Forelimb muscle (tissue), 1 donor: ENCODE results near the gene EXT2. TPM values are rescaled to one million over a fixed set of nuclear protein-coding genes. Genes with fewer than 3 reads are reported as not detected.

ENCODE experiments used
- DNase-seq: peaks from one replicate; pipeline ENCODE4 v3.0.0-alpha.2; 2013; ENCODE audit warnings: low read depth
- polyA plus RNA-seq: library from polyadenylated mRNA; unstranded; fragments of 120-200 nt; gene quantifications from one replicate; pipeline ENCODE4 v1.2.1, GENCODE V29; 2013; ENCODE audit not compliant: insufficient read length

EXT2 gene
- polyA plus RNA-seq, 1 donor: 45.8 TPM

DNA sequence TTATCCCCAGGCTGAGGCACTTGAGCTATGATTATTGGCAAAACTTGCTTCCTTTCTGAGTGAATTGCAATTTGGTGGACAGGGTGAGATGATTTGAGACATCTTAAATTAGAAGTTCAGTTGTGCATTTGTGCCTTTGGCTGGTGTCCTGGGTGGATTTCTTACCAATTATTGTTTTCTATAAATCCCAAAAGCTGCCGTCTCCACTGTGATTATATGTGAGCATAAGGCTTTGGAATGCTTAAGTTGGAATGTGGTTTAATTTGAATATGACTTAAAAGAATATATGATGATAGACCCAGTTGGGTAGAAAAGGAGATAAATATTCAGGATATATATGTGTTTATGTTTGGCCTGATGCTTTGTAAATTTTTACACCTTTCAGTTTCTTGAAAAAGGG lies 70.0 kb downstream of the EXT2 start:
- no peak for DNase-seq

DNA sequence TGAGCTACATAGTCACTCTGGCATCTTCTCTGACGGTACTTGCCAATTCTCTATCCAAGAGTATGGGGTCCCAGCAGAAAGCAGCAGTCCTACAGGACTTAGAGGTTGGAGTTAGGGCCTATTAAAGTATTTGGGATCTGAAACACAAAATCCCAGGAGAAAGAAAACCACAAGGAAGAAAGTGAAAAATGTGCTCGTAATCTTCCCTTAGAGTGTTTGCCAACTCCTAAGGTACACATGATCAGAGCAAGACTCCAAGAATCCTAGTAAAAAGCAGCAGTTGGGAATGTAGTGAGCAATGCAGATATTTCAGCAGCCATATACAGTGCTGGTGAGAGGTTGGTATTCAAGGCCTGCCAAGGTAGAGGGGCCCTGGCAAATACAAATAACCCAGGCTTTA lies 71.6 kb downstream of the EXT2 start:
- no peak for DNase-seq

- no peak for DNase-seq
Observed at GRCh38 chr11:44171518-44171917, 76.0 kb downstream of the EXT2 start.

DNA sequence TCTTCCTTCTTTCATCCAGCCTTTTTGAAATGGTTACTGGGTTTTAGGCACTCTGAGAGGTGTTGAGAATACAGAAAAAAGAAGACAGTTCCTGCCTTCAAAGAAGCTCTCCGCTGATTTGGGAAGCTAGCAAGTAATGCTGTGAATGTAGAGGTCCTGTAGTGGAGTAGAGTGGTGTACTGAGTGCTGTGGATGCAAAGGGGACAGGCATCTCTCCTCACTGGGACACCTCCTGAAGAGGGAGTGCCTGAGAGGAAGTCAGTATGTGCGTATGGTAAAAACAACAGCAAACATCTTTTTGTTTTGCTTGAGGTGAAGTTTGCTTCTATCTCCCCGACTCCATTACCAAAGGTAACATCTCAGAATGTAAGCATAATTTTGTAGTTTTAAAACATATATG lies 77.5 kb downstream of the EXT2 start:
- no peak for DNase-seq

DNA sequence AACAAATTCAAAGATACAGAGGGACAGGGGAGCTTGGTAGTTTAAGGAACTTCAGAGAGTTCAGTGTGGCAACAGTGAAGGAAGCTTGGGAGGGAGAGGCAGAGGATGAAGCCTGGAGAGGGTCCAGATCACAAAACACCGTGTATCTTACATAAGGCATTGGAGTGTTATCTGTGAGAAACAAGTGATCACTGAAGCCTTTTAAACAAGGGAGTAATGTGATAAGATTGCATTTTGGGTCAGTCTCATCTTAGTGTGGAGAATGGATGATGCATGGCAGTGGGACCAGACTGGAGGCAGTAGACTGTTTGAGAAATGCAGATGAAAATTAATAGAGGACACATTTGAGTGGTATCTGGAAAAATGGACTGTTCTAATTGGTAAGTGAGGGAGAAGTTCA lies 79.4 kb downstream of the EXT2 start:
- no peak for DNase-seq

DNA sequence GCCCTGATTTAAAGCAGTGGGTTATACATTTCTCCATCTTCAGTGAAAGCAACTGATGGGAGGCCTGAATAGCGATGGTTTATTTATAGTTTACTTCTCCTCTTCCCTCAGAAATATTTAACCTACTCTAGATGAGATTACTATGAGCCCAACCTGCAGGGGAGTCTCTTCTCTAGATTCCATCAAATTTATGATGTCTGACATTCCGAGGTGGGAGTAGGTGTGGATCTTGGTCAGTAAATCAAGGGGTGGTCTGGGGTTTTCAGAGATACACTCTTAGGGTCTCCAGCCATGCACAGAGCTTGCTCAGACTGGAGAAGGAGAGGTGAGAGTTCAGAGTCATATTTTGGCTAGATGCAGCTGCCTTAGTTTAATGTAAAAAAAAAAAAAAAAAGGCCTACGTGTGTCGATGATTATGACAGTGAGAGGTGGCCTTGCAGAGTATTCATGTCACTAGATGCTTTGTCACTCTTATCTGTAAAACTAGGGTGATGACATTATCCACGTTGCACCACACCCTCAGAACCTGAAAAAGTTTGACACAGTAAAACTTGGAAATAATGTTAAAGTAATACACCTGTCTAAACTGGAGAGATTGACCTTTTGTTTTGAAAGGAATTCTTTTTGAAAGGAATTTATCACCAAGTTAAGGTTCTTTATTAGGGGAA lies 81.2 kb downstream of the EXT2 start:
- DNase-seq: no peak

GRCh38 chr11:44177905-44178304 lies 82.4 kb downstream of the EXT2 start:
- DNase-seq: no peak

- no peak for DNase-seq
Observed at GRCh38 chr11:44178381-44178780, 82.9 kb downstream of the EXT2 start.

DNA sequence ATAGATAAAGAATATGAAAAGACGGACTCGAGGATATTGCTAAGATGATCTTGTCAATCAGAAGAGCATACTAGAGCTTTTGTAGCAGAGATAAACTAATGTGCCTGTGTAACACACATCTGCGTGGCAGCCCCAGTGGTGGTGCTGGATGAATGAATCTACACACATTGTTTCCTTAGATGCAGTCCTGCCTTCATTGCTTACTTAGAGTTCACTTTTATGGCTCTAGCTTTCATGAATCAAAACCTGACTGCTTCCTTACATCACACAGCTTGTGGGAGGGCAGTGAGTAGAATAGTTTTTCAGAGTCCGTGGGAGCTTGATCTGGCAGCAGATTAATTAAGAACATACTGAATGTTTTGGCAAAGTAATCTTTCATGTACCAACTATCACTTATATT lies 83.7 kb downstream of the EXT2 start:
- DNase-seq: no peak

DNA sequence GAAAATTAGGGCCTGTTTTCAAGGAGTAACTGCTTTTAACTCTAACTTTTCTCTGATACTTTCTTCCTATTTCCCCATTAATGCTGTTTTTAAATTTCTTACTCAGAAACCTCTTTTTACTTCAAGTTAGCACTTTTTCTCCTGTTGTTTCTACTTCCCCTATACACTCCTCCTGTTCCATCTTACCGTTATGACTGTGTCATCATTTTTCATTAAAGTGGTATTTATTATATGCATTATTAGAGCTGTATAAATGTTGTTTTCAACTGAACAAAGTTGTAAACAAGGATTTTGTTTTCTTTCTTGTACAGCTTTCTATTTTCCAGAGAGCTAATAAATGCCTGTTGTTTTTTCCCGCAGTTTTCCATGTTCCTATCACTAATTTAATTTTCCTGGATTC lies 84.6 kb downstream of the EXT2 start:
- no peak for DNase-seq

DNA sequence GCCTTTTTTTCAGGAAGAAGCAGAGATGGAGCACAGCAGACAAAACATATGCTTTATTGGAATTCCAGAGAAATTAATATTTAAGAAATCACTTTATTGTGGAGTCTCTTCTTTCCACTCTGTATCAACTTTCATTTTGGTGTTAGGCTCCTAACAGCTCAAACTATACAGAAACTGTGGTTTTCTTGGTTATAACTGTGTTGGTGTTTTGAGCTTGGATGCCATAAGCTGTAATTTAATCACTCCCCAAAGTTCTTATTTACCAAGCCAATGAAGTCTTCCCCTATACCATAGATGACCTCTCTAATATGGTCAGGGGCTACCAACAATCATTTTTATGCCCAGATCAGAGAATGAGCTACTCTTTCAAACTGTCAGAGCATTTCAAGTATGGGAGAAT lies 90.0 kb downstream of the EXT2 start:
- no peak for DNase-seq

DNA sequence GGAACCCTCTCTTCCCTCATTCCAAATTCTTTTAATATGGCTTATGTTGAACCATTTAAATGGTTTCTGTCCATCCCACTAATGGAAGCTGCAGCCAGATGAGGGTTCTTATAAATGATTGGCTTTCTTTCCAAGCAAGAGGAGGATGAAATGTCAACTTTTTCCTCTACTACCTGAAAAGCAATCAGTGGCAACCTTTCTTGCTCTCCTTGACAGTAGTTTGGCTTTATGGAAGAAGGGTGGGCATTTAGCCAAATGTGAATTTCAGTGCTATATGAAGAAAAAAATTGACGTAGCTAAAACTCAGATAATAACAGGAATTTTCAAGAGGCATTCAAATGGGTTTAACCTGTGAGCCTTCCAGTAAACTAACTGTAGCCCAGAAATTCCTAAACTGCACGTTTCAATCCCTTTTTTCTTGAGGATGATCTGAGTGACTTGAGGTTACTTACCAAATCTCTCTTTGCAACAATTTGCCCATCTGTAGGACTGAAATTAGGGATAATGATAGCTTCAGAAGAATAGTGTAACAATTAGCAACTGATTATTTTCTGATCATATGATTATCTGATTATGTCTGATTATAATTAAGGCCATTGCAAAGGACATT lies 90.9 kb downstream of the EXT2 start:
- no peak for DNase-seq

GRCh38 chr11:44188643-44189042 lies 93.2 kb downstream of the EXT2 start:
- DNase-seq: no peak

- DNase-seq: no peak
Observed at GRCh38 chr11:44189986-44190882, 94.8 kb downstream of the EXT2 start.

- DNase-seq: no peak
Observed at GRCh38 chr11:44190883-44191230, 95.4 kb downstream of the EXT2 start.

DNA sequence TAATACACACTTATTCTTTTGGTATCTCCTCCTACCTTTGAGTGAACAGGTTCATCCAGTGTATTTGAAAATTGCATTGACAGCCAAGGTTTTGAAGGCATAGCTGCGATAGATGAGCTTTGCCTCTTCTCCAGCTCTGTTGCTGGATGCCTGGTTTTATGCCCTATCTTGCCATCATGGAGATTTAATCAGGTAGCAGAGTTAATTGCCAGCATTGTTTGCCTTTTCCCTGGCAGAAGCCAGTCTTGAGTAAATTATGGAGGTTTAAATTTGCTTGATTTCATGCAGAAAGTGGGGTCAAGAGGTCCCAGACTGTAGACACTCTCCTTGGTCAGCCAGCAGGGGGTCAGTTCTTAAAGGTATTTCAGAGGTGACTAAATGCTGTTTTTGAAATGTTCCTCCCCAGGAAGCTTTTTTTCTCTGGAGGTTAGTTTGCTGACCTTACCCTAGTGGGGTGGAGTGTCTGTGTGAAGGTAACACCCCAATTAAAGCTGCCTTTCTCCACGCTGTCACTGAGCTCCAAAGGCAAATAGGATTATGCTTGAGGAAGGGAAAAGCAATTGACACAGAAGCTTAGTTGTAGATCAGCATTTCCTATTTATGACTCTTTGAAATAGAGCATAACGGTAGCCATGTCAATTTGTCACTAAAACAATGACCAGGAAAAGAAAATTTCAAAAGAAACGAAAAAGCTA lies 96.0 kb downstream of the EXT2 start:
- no peak for DNase-seq

GRCh38 chr11:44192017-44192385 lies 96.5 kb downstream of the EXT2 start:
- DNase-seq: no peak

- no peak for DNase-seq
Observed at GRCh38 chr11:44192462-44193100, 97.1 kb downstream of the EXT2 start.

DNA sequence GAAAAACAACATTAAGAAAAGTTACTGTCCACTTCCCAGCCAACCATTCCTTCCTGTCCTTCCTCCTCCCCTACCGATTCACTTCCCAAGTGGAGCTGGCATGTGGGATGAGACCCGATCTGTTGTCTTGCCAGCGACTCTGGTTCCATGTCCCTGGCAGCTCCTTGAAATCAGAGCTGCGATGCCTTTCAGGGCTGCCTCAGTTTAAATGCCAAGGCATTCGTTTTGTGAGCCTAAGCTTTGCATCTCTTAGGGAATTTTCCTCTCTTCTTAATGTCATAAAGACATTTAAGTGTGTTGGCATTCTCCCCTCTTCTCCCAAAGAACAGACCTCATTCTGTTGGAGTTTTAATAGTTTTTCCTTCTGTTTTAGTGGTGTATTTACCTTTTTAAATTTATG lies 98.4 kb downstream of the EXT2 start:
- no peak for DNase-seq

- DNase-seq: no peak
Observed at GRCh38 chr11:44198146-44198724, 102.8 kb downstream of the EXT2 start.

GRCh38 chr11:44199298-44199697 lies 103.8 kb downstream of the EXT2 start:
- no peak for DNase-seq

DNA sequence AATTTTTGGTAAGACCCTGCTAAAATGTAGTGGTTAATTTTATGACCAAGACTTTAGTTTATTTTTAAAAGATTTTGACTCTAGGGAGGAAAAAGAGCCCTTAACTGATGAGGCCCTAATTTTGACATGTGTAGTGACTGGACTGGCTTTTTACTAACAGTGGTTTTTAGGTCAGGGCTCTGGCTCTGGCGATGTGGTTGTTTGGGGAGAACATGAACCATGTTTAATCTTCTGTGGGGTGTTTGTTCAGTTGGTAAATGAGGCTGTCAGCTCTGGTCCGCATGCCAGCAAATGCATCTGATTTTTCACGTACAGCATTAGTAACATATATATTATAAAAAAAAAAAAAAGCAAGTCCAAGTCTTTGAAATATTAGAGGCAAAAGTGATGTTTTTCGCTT lies 104.3 kb downstream of the EXT2 start:
- DNase-seq: no peak
